Umbilical cord (tissue), 2 donors: ENCODE data around the gene CIDEB. TPM values are rescaled to one million over a fixed set of nuclear protein-coding genes. Genes with fewer than 3 reads are reported as not detected.

Experiments
- DNase-seq: peaks from one replicate; pipeline ENCODE4 v3.0.0-alpha.2; 2015; ENCODE audit warnings: low spot score
- total RNA-seq: library from RNA; depleted of rRNA; stranded (reverse); fragments of >200 nt; gene quantifications from one replicate; pipeline ENCODE4 v1.2.3, GENCODE V29; 2014; ENCODE audit warnings: low replicate concordance; ENCODE audit not compliant: insufficient read depth

CIDEB gene
- total RNA-seq, 1 donor from 2014 or later, result 4.8 TPM

- no peak for DNase-seq
These were observed 52.3 kb downstream of the CIDEB start for GRCh38 chr14:24255438-24255837.

Other genes starting within 250 kb of the CIDEB start
- gene CPNE6, start 236.4 kb downstream of the CIDEB start, total RNA-seq, result 2.4 TPM
- 13.2 TPM for gene PCK2, start 213.7 kb downstream of the CIDEB start, total RNA-seq
- 37.3 TPM for gene DCAF11, start 193.2 kb downstream of the CIDEB start, total RNA-seq
- gene NRL, start 193.0 kb downstream of the CIDEB start, total RNA-seq, result 0.24 TPM
- gene FITM1, start 177.3 kb downstream of the CIDEB start, total RNA-seq, result 3.6 TPM
- gene PSME1, start 171.8 kb downstream of the CIDEB start, total RNA-seq, result 35.4 TPM
- gene EMC9, start 166.4 kb downstream of the CIDEB start, total RNA-seq, result 25.3 TPM
- 17.1 TPM for gene PSME2, start 161.4 kb downstream of the CIDEB start, total RNA-seq
- 22.6 TPM for gene RNF31, start 160.5 kb downstream of the CIDEB start, total RNA-seq
- gene IRF9, start 146.7 kb downstream of the CIDEB start, total RNA-seq, result 133 TPM
- 10.1 TPM for gene REC8, start 135.9 kb downstream of the CIDEB start, total RNA-seq
- gene IPO4, start 119.2 kb downstream of the CIDEB start, total RNA-seq, result 7.7 TPM
- 49.6 TPM for gene TM9SF1, start 112.5 kb downstream of the CIDEB start, total RNA-seq
- gene TSSK4, start 102.3 kb downstream of the CIDEB start, total RNA-seq, result not detected
- 5.3 TPM for gene CHMP4A, start 94.5 kb downstream of the CIDEB start, total RNA-seq
- gene MDP1, start 91.9 kb downstream of the CIDEB start, total RNA-seq, result 3.9 TPM
- gene NEDD8, start 75.6 kb downstream of the CIDEB start, total RNA-seq, result 68.6 TPM
- 49.4 TPM for gene GMPR2, start 75.0 kb downstream of the CIDEB start, total RNA-seq
- gene TINF2, start 65.4 kb downstream of the CIDEB start, total RNA-seq, result 33.2 TPM
- 9.4 TPM for gene TGM1, start 44.8 kb downstream of the CIDEB start, total RNA-seq
- gene RABGGTA, start 36.4 kb downstream of the CIDEB start, total RNA-seq, result 14.0 TPM
- 45.3 TPM for gene DHRS1, start 8.2 kb downstream of the CIDEB start, total RNA-seq
- 12.5 TPM for gene NOP9, start 8.1 kb downstream of the CIDEB start, total RNA-seq
- 8.9 TPM for gene LTB4R2, start 2.2 kb upstream of the CIDEB start, total RNA-seq
- 1.4 TPM for gene LTB4R, start 3.5 kb upstream of the CIDEB start, total RNA-seq
- gene ADCY4, start 27.1 kb upstream of the CIDEB start, total RNA-seq, result 8.2 TPM
- 5.3 TPM for gene RIPK3, start 32.0 kb upstream of the CIDEB start, total RNA-seq
- gene NFATC4, start 60.2 kb upstream of the CIDEB start, total RNA-seq, result 40.0 TPM
- gene NYNRIN, start 91.0 kb upstream of the CIDEB start, total RNA-seq, result 30.8 TPM
- 4.1 TPM for gene CBLN3, start 121.7 kb upstream of the CIDEB start, total RNA-seq
- 80.2 TPM for gene KHNYN, start 122.0 kb upstream of the CIDEB start, total RNA-seq
- 11.1 TPM for gene SDR39U1, start 134.8 kb upstream of the CIDEB start, total RNA-seq
- gene CMA1, start 200.3 kb upstream of the CIDEB start, total RNA-seq, result not detected